NCI-H82 treated with DMSO at 0.1 percent for 48 hours (cell line): ENCODE data around the gene SLC26A8.
"Not testable (repeated sequence)": the region's sequence is repeated elsewhere in the genome, so short reads cannot be mapped to it uniquely, and the experiment has no call there.

ENCODE experiments used
- DNase-seq: peaks from one replicate; lab custom pipeline; 2025; ENCODE audit not compliant: unreplicated experiment; lab: John Stamatoyannopoulos, UW

Gene SLC26A8

GRCh38 chr6:36050947-36051710 is 26.7 kb upstream of the SLC26A8 start:
- no peak for DNase-seq

GRCh38 chr6:36050305-36050704 is 25.9 kb upstream of the SLC26A8 start:
- no peak for DNase-seq

DNA sequence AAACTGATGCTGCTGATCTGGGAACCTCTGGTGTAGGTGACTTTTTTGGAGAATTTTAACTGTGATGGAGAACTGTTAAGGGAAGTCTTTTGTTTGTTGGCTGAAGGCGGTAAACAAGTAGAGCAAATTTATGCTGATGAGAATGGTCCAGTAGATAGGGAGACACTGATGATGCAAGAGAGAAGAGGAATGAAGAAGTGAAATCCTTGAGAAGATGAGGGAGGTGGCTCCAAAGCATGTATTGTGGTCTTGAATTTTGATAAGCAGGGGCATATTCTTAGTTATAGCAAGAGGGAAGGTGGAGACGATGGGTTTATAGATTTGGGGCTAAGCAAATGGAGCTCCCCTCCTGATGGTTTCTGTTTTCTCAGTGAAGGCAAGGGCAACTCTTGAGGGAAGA is 25.1 kb upstream of the SLC26A8 start:
- DNase-seq, result no peak

- DNase-seq, result no peak
These were observed 18.3 kb upstream of the SLC26A8 start for GRCh38 chr6:36042618-36043260.

GRCh38 chr6:36040958-36041357 is 16.5 kb upstream of the SLC26A8 start:
- no peak for DNase-seq

DNA sequence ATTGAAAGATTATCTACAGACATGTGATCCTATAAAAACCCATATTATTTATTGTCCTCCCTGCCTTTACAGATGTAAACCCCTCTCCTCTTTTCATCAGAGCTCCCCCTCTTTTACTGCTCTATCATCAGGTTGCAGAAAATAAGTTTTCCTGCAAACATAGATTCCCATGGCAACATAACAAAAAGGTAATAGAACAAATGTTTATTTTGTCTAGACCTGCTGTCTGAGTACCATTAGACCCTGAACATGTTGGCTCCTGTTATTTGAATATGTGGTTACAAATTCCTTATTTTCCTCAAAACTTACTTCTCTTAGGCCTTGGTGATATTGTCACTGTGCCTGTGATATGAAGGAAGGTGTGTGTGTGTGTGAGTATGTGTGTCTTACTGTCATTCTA is 14.7 kb upstream of the SLC26A8 start:
- DNase-seq, result no peak

DNA sequence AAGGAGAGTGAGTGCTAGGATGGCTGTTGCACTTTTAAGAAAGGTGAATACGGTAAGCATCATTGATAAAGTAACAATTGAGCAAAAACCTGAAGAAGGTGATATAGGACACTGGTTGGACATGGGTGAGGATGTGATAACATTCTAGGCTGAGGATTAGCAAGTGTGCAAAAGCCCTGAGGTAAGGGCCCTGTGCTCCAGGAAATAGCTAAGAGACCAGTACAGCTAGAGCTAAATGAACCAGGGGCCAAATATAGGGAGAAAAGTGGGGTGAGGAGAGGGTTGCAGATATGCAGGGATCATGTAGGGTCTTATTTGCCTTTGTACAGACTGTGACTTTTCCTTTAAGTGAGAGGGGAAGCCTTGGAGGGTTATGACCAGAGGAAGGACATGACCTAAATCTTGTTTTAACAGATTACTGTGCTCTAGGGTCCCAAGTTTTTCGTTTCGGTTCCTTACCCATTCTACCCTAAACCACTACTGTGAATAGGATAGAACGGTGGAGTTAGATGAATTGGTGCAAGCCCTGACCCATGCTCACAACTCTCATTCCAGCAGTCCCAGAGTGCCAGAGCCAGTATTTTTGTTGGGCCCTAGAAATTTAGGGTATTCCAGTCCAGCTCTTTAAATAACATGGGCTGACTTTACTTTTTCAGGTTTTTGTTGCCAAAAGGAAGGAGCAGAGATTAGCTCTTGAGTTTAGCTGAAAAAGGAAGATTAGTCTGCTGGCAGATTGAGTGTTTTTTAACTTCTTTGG is 13.9 kb upstream of the SLC26A8 start:
- DNase-seq, result no peak

GRCh38 chr6:36035225-36035624 is 10.8 kb upstream of the SLC26A8 start:
- no peak for DNase-seq

DNA sequence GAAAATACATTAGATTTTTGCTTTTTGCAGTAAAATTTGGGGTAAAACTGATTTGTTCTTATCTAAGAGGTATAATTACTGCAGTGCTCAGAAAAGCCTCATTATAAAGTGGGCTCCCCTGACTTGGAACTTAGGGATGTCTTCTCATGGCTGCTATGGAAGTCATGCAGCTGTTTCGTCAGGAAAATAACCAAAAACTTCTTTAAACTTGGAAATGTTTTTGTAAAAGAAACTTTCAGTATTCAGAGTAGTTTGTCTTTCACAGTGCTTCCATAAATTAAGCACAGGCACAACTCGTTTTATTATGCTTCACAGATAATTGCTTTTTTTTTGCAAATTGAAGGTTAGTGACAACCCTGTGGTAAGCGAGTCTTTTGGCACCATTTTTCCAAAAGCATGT is 10.0 kb upstream of the SLC26A8 start:
- DNase-seq, result no peak

DNA sequence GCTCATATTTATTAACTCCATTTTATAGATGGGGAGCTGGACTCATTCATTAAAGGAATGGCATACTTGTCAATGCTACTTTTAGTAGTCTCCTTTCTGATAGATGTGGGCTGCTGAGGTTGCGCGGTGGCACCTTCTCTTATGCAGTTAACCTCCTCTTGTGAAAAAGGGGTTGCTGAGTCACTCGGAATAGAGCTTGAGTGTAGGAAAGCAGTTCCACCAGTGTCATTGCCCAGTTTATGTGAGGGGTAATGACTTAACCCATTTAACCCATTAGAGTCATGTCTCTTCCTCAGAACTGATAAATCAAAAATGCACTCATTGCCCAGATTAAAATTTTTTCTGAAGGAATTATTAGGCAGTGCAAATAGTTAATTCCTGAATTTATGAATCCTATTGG is 9.5 kb upstream of the SLC26A8 start:
- DNase-seq, result no peak

- not testable (repeated sequence) for DNase-seq
These were observed 8.7 kb upstream of the SLC26A8 start for GRCh38 chr6:36033144-36033543.

DNA sequence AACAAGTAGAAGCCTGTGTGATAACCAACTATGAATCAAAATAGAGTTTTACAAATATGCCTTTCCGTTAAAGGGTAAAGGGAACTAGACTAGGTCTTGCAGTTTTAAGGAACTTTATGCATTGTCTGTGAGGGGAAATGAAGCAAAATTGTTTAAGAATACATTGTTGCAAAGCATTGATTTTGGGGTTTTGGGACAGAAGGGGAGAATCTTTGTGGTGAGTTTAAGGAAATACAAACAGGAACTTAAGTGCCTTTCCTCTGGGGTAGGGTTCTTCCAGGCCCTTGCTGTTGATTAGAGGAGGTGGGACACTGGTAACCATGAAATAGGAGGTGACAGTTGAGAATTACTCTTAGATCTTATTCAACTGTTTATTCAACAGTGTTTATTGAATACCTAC is 7.8 kb upstream of the SLC26A8 start:
- no peak for DNase-seq

DNA sequence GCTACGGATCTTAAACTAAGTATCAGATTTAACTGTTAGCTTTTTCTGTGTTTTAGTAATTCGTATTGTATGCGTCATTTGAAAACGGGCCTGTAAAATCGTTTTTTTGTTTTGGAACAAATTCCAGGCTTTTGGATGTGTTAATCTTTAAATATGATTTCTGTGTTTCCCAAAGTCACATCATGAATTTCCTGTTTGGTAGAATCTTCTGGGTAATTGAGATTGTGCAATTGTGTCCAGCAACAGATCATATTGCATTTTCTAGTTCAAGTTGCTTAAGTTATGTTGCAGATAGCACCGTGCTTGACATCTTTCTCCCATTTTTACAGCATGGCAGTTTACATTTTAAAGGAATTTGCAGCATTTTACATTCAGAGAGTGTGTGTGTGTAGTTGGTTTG is 5.0 kb upstream of the SLC26A8 start:
- DNase-seq, result no peak

- DNase-seq, result peak; percentile 11
These were observed 4.5 kb upstream of the SLC26A8 start for GRCh38 chr6:36028877-36029324.

GRCh38 chr6:36028088-36028876 is 3.8 kb upstream of the SLC26A8 start:
- no peak for DNase-seq

- peak; percentile 99 for DNase-seq
These were observed 3.2 kb upstream of the SLC26A8 start, which contains the start of gene MAPK14 for GRCh38 chr6:36027501-36028087. TSS of gene MAPK14 (plus strand) at chr6:36027808. CDS start at chr6:36028158, 350 bp downstream.

DNA sequence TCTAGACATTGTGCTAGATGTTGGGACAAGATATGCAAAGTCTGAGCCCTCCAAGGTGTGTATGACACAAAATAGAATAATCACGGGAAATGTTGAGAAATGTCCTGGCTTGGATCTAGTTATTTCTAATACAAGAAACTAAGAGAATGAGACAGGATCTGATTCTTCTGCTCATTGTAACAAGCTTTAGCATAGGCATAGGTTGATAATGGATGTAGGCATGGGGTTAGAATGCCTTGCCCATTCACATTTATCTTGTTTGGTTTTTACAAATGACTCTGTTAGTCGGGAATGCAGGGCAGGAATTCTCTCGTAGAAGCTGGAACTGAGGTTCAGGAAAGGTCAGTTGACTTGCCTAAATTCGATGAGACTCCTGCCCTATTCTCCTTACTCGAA is 1.5 kb upstream of the SLC26A8 start:
- DNase-seq, result no peak

- DNase-seq, result no peak
These were observed 955 bp upstream of the SLC26A8 start for GRCh38 chr6:36025260-36025931.

- no peak for DNase-seq
These were observed 4.3 kb downstream of the SLC26A8 start for GRCh38 chr6:36020154-36020553.

GRCh38 chr6:36019167-36019566 is 5.3 kb downstream of the SLC26A8 start:
- DNase-seq, result no peak
